ENCODE results near the gene FPR1.

DNA sequence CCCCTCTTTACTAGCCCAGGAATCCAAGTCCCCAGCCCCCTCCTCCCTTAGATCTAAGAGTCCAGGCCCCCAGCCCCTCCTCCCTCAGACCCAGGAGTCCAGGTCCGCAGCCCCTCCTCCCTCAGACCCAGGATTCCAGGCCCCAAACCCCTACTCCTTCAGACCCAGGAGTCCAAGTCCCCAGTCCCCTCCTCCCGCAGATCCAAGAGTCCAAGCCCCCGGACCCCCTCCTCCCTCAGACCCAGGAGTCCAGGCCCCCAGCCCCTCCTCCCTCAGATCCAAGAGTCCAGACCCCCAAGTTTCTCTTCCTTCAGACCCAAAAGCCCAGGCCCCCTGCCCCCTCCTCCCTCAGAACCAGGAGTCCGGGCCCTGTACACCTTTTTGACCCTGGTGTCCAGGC, 47.1 kb downstream of the FPR1 start:
- TF ChIP-seq, protein P1, sequence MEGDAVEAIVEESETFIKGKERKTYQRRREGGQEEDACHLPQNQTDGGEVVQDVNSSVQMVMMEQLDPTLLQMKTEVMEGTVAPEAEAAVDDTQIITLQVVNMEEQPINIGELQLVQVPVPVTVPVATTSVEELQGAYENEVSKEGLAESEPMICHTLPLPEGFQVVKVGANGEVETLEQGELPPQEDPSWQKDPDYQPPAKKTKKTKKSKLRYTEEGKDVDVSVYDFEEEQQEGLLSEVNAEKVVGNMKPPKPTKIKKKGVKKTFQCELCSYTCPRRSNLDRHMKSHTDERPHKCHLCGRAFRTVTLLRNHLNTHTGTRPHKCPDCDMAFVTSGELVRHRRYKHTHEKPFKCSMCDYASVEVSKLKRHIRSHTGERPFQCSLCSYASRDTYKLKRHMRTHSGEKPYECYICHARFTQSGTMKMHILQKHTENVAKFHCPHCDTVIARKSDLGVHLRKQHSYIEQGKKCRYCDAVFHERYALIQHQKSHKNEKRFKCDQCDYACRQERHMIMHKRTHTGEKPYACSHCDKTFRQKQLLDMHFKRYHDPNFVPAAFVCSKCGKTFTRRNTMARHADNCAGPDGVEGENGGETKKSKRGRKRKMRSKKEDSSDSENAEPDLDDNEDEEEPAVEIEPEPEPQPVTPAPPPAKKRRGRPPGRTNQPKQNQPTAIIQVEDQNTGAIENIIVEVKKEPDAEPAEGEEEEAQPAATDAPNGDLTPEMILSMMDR (IDR thresholded peaks at IDR 0.05; ENCODE audit: insufficient read depth, low read length, poor library complexity, severe bottlenecking), result no peak
- TF ChIP-seq EZH2phosphoT487 (conservative IDR thresholded peaks at IDR 0.05; ENCODE audit: low read length), result no peak
